M059J (cell line): Measurements from ENCODE around the gene HEMK1. TPM values are rescaled to one million over a fixed set of nuclear protein-coding genes. Genes with fewer than 3 reads are reported as not detected.

Experiments used
- DNase-seq: peaks from one replicate; pipeline ENCODE4 v3.0.0-alpha.2; 2012; ENCODE audit warnings: low read depth
- total RNA-seq: library from RNA; depleted of rRNA; stranded (reverse); fragments of >200 nt; shearing (Covaris generic); gene quantifications from 2 replicates; pipeline ENCODE4 v1.2.3, GENCODE V29; 2014

The HEMK1 gene
- total RNA-seq, 1 experiment from 2014 or later: 7.3 TPM

GRCh38 chr3:50573566-50574443, 4.5 kb downstream of the HEMK1 start:
- no peak for DNase-seq

GRCh38 chr3:50574444-50574831, 5.1 kb downstream of the HEMK1 start:
- no peak for DNase-seq

- peak; percentile 74 for DNase-seq
Measured at GRCh38 chr3:50575372-50575771, 6.0 kb downstream of the HEMK1 start.

- DNase-seq: no peak
Measured at GRCh38 chr3:50577348-50577747, 8.0 kb downstream of the HEMK1 start.

- DNase-seq: no peak
Measured at GRCh38 chr3:50580683-50581458, 11.5 kb downstream of the HEMK1 start.

GRCh38 chr3:50581459-50581842, 12.1 kb downstream of the HEMK1 start:
- no peak for DNase-seq

GRCh38 chr3:50582083-50582482, 12.8 kb downstream of the HEMK1 start:
- no peak for DNase-seq

GRCh38 chr3:50583897-50584296, 14.6 kb downstream of the HEMK1 start:
- no peak for DNase-seq

- DNase-seq: no peak
Measured at GRCh38 chr3:50584391-50584790, 15.1 kb downstream of the HEMK1 start.

GRCh38 chr3:50585919-50586762, 16.8 kb downstream of the HEMK1 start:
- DNase-seq: no peak

GRCh38 chr3:50586763-50587070, 17.4 kb downstream of the HEMK1 start:
- DNase-seq: no peak

GRCh38 chr3:50587373-50587772, 18.1 kb downstream of the HEMK1 start:
- peak; percentile 30 for DNase-seq

GRCh38 chr3:50587806-50588758, 18.8 kb downstream of the HEMK1 start:
- DNase-seq: no peak

GRCh38 chr3:50588759-50589433, 19.6 kb downstream of the HEMK1 start:
- peak; percentile 28 for DNase-seq

- DNase-seq: no peak
Measured at GRCh38 chr3:50591196-50591741, 21.9 kb downstream of the HEMK1 start.

GRCh38 chr3:50592568-50592967, 23.2 kb downstream of the HEMK1 start:
- no peak for DNase-seq

- no peak for DNase-seq
Measured at GRCh38 chr3:50594253-50594785, 25.0 kb downstream of the HEMK1 start.

GRCh38 chr3:50599115-50599715, 29.9 kb downstream of the HEMK1 start:
- DNase-seq: no peak

- no peak for DNase-seq
Measured at GRCh38 chr3:50599716-50600118, 30.4 kb downstream of the HEMK1 start.
